Mammary epithelial cell (primary cell): Measurements from ENCODE around the gene HOXA3.

Source experiments
- CTCF ChIP-seq, 2 donors: IDR thresholded peaks in 1 of 2; conservative IDR thresholded peaks in 1 of 2; 2 replicates each; pipeline ENCODE4 v1.5.1; 2011 to 2012; ENCODE audit warnings: inconsistent platforms in 2 of 2, low read length in 2 of 2, mild to moderate bottlenecking in 2 of 2, control low read depth in 1 of 2, low read depth in 1 of 2; ENCODE audit not compliant: insufficient read depth in 1 of 2; ENCODE audit errors: extremely low read depth in 1 of 2
- EZH2 ChIP-seq: IDR thresholded peaks from 2 replicates; pipeline ENCODE4 v1.6.1; 2012; ENCODE audit warnings: low read length, inconsistent platforms, borderline replicate concordance

GRCh38 chr7:27192546-27193334, 40.4 kb upstream of the HOXA3 start:
- no peak for TF ChIP-seq CTCF (conservative IDR thresholded peaks at IDR 0.05 in 1 of 2, IDR thresholded peaks at IDR 0.05 in 1 of 2; ENCODE audit: extremely low read depth in 1 of 2, insufficient read depth in 1 of 2, low read depth in 1 of 2, low read length in 2 of 2)
- no peak for TF ChIP-seq EZH2
